K562 (cell line): ENCODE measurements around the gene OXSM. TPM values are rescaled to one million over a fixed set of nuclear protein-coding genes. Genes with fewer than 3 reads are reported as not detected.

ENCODE experiments used
- AFF1 ChIP-seq, 2 experiments: fragments of 450-650 bp; IDR thresholded peaks; 2 replicates each; pipeline ENCODE4 v1.6.1; 2018; ENCODE audit warnings: mild to moderate bottlenecking in 2 of 2, low read depth in 1 of 2; ENCODE audit not compliant: partially characterized antibody in 2 of 2
- GMEB1 ChIP-seq: fragments of 250-450 bp; sonication (Bioruptor Pico); IDR thresholded peaks from 2 replicates; pipeline ENCODE4 v1.4.0; 2020; ENCODE audit warnings: mild to moderate bottlenecking
- MAFK ChIP-seq: IDR thresholded peaks from 2 replicates; pipeline ENCODE4 v1.6.1; 2011; ENCODE audit warnings: low read length, improper control_type of control experiment
- PATZ1 ChIP-seq: fragments of 250-450 bp; sonication (Bioruptor Pico); IDR thresholded peaks from 2 replicates; pipeline ENCODE4 v1.5.0; 2020; ENCODE audit warnings: mild to moderate bottlenecking, borderline replicate concordance
- RBM14 ChIP-seq: fragments of 200-400 bp; formaldehyde crosslinking; IDR thresholded peaks from 2 replicates; pipeline ENCODE4 v1.6.1; 2018; ENCODE audit warnings: low read depth, mild to moderate bottlenecking, low read length, moderate library complexity, borderline replicate concordance; ENCODE audit not compliant: insufficient read depth
- RNF2 ChIP-seq: sonication (generic); IDR thresholded peaks from 2 replicates; pipeline ENCODE4 v1.6.1; 2016
- RNF219 ChIP-seq: fragments of 250-450 bp; sonication (Bioruptor Pico); IDR thresholded peaks from 2 replicates; pipeline ENCODE4 v1.5.0; 2022; ENCODE audit warnings: mild to moderate bottlenecking
- ZFP91 ChIP-seq: sonication (generic); formaldehyde crosslinking; IDR thresholded peaks from 2 replicates; pipeline ENCODE4 v1.8.0; 2022; ENCODE audit warnings: mild to moderate bottlenecking, missing genetic modification reagents
- ZNF695 ChIP-seq: fragments of 450-650 bp; formaldehyde crosslinking; IDR thresholded peaks from 2 replicates; pipeline ENCODE4 v1.4.0; 2020; ENCODE audit warnings: mild to moderate bottlenecking, moderate library complexity
- polyA plus RNA-seq, 8 experiments: library from polyadenylated mRNA; depleted of rRNA in 4 of 8; stranded (reverse) in 5 of 8; unstranded in 3 of 8; fragments of >200 nt; fragmentation: Nextera tagmentation in 2 of 8; fragmentation: Illumina TruSeq in 1 of 8; extraction: Ambion mirVana in 2 of 8; extraction: Trizol in 1 of 8; gene quantifications; 2 replicates each; pipeline versions ENCODE4 v1.2.1 to v1.2.3, GENCODE V29; 2011 to 2014; ENCODE audit warnings: inconsistent platforms in 1 of 8, missing spikeins in 1 of 8
- total RNA-seq, 7 experiments: library from RNA; depleted of rRNA in 6 of 7; stranded (reverse); fragments of >200 nt in 6 of 7; fragmentation: Illumina TruSeq in 2 of 7; extraction: Trizol in 2 of 7; gene quantifications; 2 replicates each; pipeline versions ENCODE4 v1.2.1 to v1.2.3, GENCODE V29; 2011 to 2021; ENCODE audit warnings: low replicate concordance in 1 of 7
- TF ChIP-seq, protein P1 (sequence below), 3 experiments: fragments of 200-800 bp in 1 of 3; sonication (Bioruptor generic) in 1 of 3; sonication (generic) in 1 of 3; formaldehyde crosslinking in 1 of 3; IDR thresholded peaks; 2 replicates each; pipeline versions ENCODE4 v1.6.1 to v1.8.0; 2016 to 2022; ENCODE audit warnings: mild to moderate bottlenecking in 2 of 3, missing compliant biosample characterization in 2 of 3, missing genetic modification characterization in 2 of 3, missing genetic modification reagents in 1 of 3

OXSM gene
- total and polyA plus RNA-seq, 9 of the 15 experiments (the other 6 are each of a cell fraction or from before 2014, with no cell fraction given): 24.0 to 107 (median 34.0) TPM

DNA sequence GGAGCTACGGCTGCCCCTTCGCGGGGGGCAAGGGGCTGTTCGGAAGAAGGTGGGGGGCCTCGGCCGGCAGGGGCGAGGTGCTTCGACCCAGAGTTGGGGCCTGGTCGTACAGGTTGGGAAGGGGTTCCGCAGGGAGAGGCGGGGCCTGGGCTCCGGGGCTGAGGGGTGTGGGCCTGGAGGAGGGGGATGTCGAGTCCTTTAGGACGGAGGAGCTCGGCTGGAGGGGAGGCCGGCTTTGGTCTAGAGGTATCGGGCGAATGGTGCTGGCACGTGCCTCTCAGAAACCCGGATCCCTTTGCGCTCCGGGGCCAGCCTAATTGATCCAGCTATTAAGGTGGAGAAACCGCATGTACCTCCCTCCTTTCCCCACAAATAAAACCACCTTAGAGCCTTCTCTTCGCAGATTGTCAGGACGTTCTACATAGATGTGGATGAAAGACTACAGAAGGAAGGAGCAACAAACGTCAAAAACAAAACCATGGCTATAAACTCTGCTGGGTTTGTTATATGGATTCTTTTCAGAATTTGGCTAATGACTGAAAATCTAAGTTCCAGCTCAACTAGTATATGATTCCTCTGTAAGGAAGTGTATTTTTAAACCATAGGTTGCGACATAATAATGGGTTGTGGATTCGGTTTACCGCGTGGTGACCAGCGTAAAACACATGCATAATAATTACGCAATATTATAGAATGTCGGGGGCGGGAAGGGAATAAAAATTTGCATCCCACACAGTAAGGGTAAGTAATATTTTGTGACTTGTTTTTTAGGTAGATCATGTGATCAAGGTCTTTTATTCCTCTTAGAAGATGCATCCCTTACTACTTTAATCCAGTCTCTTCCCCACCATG, 6.0 kb upstream of the OXSM start (continued):
- TF ChIP-seq ZNF695 (CRISPR knock-in tag): no peak
- TF ChIP-seq ZFP91 (CRISPR knock-in tag): 0 out of 2 replicates have a peak, but pooled peaks have one; percentile 14
- TF ChIP-seq RBM14: no peak
- peak in 1 of 2 experiments; percentile 32 for TF ChIP-seq AFF1 (IDR thresholded peaks at IDR 0.05; ENCODE audit: low read depth in 1 of 2, partially characterized antibody in 2 of 2)
- TF ChIP-seq, protein P1, sequence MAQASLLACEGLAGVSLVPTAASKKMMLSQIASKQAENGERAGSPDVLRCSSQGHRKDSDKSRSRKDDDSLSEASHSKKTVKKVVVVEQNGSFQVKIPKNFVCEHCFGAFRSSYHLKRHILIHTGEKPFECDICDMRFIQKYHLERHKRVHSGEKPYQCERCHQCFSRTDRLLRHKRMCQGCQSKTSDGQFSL (CRISPR knock-in tag; IDR thresholded peaks at IDR 0.05): no peak
- TF ChIP-seq, protein P1 (tag; IDR thresholded peaks at IDR 0.05): no peak
- TF ChIP-seq GMEB1 (CRISPR knock-in tag): no peak
- no peak for TF ChIP-seq PATZ1 (CRISPR knock-in tag)
- TF ChIP-seq RNF2: peak; percentile 58; the same call in 1 of the 2 replicates
- TF ChIP-seq MAFK: 0 out of 2 replicates have a peak, but pooled peaks have one; percentile 13
- TF ChIP-seq RNF219 (CRISPR knock-in tag): no peak
